ENCODE measurements around the gene UNG.

UNG gene

DNA sequence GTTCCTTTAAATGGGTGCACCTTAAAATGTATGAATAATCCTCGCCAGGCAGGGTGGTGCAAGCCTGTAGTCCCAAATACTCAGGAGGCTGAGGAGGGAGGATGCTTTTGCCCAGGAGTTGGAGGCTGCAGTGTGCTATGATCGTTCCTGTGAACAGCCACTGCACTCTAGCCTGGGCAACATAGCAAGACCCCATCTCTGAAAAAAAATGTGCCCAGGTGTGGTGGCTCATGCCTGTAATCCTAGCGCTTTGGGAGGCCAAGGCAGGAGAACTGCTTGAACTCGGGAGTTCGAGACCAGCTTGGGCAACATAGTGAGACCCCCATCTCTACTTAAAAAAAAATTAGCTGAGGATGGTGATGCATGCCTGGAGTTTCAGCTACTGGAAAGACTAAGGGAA, 58.6 kb downstream of the UNG start:
- no peak for DNase-seq (ENCODE audit: low read depth)

DNA sequence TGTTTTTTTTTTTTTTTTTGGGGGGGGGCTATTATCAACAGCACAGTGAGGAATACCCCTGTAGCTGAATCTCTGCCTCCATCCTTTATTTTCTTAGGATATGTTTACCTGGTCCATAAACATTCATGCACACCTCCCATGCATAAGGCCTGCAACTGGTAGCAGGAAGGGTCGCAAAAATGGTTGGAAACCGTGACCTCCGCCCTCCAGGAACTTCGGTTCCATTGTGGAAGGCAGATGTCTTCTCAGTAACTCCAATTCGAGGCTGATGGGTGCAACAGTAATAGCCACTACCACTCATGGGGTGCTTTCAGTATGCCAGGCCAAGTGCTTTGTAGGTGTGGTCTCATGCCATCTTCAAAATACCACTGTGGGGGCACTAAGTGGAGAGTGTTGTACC, 59.2 kb downstream of the UNG start:
- DNase-seq (ENCODE audit: low read depth): no peak

DNA sequence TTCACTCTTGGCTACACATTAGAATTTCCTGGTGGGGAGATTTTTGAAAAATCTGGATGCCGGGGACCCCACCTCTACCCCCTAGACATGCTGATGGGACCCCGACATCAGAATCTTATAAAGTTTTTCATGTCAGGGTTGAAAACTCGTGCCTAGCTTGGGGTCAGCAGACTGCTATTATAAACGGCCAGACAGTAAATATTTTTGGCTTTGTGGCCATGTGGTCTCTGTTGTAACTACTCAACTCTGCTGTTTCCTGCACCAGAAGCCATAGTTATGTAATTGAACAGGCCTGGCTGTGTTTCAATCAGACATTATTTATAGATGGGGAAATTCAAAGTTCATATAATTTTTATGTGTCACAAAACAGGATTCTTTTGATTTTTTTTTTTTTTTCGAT, 60.6 kb downstream of the UNG start:
- no peak for DNase-seq (ENCODE audit: low read depth)

DNA sequence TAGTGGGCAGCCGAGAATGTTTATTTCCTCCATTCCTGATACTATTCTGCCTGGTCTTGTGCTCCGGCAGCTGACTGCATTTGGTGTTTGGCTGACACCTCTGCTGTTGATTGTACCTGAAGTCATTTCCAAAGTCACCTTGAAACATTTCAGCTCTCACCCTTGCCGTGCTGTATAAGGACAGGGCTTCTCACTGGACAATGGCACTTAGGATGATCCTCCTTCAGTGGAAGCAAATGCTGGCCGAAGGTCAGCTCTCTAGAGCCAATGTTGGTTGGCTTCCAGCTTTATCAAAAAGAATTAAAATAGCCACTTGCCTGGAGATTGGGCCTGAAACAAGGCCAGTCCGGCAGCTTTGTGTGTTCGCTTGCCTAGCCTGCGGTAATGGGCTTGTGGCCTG, 63.0 kb downstream of the UNG start:
- DNase-seq (ENCODE audit: low read depth): no peak
